Thymus (tissue), 11 donors: ENCODE measurements around the gene HERC4. TPM values are rescaled to one million over a fixed set of nuclear protein-coding genes. Genes with fewer than 3 reads are reported as not detected.
"Not testable (repeated sequence)": the region's sequence is repeated elsewhere in the genome, so short reads cannot be mapped to it uniquely, and the experiment has no call there.

Experiments
- DNase-seq, 9 donors: peaks; one replicate each; pipeline ENCODE4 v3.0.0-alpha.2; 2013; ENCODE audit warnings: low spot score in 9 of 9, low read depth in 6 of 9, missing footprints in 1 of 9
- H3K27ac ChIP-seq, 2 donors: one replicate each; pipeline ENCODE4 v1.5.1; 2013; ENCODE audit warnings: control low read depth in 1 of 2, low read depth in 1 of 2, low read length in 1 of 2, mild to moderate bottlenecking in 1 of 2, moderate library complexity in 1 of 2
- H3K27me3 ChIP-seq, 2 donors: one replicate each; pipeline ENCODE4 v1.5.1; 2013; ENCODE audit warnings: low read length in 1 of 2; ENCODE audit not compliant: control insufficient read depth in 2 of 2, insufficient read depth in 1 of 2
- H3K36me3 ChIP-seq, 2 donors: one replicate each; pipeline ENCODE4 v1.5.1; 2013; ENCODE audit warnings: low read length in 1 of 2, mild to moderate bottlenecking in 1 of 2, moderate library complexity in 1 of 2; ENCODE audit not compliant: control insufficient read depth in 2 of 2, insufficient read depth in 2 of 2
- H3K4me1 ChIP-seq, 2 donors: one replicate each; pipeline ENCODE4 v1.5.1; 2013; ENCODE audit warnings: low read length in 2 of 2; ENCODE audit not compliant: control insufficient read depth in 2 of 2, insufficient read depth in 2 of 2
- H3K4me3 ChIP-seq, 2 donors: one replicate each; pipeline ENCODE4 v1.5.1; 2013; ENCODE audit warnings: low read length in 2 of 2, control low read depth in 1 of 2, mild to moderate bottlenecking in 1 of 2
- H3K9me3 ChIP-seq, 2 donors: one replicate each; pipeline ENCODE4 v1.5.1; 2013; ENCODE audit warnings: low read length in 1 of 2, mild to moderate bottlenecking in 1 of 2; ENCODE audit not compliant: control insufficient read depth in 2 of 2, insufficient read depth in 1 of 2
- WGBS: extraction: QIAGEN DNeasy Blood & Tissue Kit; methylation state at CpG from one replicate; pipeline ENCODE4 v1.1.7; 2013; 5-methylcytosine and 5-hydroxymethylcytosine counted together
- polyA plus RNA-seq: library from polyadenylated mRNA; stranded (reverse); fragments of 200-250 nt; gene quantifications from one replicate; pipeline ENCODE4 v1.2.3, GENCODE V29; 2013
- total RNA-seq: library from RNA; stranded (reverse); fragments of 120-200 nt; gene quantifications from one replicate; pipeline ENCODE4 v1.2.4, GENCODE V29; 2013
- donor health status: healthy.

Gene HERC4
- total and polyA plus RNA-seq, 2 donors, result 25.0 to 35.0 TPM

DNA sequence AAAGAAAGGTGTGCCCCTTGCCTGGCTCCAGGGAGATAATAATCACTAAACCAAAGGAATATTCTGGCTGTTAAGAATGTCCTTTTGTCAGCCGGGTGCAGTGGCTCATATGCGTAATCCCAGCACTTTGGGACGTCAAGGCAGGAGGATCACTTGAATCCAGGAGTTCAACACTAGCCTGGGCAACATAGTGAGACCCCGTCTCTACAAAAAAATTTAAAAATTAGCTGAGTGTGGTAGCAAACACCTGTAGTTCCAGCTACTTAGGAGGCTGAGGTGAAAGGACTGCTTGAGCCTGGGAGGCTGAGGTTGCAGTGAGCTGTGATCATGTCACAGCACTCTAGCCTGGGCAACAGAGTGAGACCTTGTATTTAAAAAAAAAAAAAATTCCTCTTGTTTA is 74.1 kb downstream of the HERC4 start:
- Histone ChIP-seq H3K4me1 (no peaks in the 10 kb centered on the region), H3K4me3 (no peak overlapping the region), H3K27ac (no peak overlapping the region), H3K27me3 (no peaks in the 10 kb centered on the region), H3K36me3 (peaks cover 4 to 6% of the 10 kb centered on the region in 2 donors), H3K9me3 (no peaks in the 10 kb centered on the region)
- 98% methylated on average over 4 of the region's 4 CpGs for WGBS
- no peak for DNase-seq

DNA sequence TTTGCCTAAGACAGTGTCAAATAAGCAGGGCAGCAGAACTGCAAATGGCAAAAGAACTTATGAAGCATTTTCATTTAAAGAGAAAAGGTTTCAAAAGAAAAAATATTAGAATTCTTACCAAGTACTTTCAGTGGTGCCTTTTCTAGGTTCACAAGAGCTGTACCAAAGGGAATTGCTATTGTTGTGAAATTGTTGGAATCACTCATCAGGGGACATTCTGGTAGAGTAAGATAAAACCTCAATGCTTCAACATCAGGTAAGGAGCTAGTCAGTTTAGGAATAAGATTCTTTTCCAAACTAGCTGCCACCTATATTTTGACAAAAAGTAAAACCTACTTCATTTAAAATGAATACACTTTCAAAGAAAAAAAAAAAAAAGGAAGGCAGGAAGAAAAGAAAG is 85.0 kb downstream of the HERC4 start:
- DNase-seq, result no peak
- peaks cover 5 to 14% of the 10 kb centered on the region in 2 donors for H3K36me3 ChIP-seq

DNA sequence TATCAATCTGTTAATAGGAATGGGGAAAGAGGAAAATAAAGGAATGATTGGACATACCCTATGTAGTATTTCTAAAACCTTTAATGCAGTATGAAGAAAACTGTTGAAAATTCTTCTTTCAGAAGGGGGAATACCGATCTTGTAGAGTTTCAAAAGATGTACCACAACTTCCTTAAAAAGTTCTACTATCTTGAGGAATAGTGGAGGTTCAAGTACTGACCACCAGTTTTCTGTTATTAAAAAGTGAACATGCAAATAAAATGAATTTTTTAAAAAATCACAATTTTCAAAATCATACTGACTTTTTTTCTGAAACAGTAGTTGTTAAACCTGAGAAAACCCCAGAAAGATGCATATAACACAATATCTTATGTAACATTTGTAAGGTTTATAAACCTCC is 86.5 kb downstream of the HERC4 start:
- 94% methylated on average over 1 of the region's 1 CpG for WGBS
- H3K4me3 ChIP-seq, result no peak overlapping the region
- no peak overlapping the region for H3K27ac ChIP-seq
- DNase-seq, result no peak
- H3K4me1 ChIP-seq, result no peaks in the 10 kb centered on the region
- no peaks in the 10 kb centered on the region for H3K9me3 ChIP-seq
- H3K36me3 ChIP-seq, result peaks cover 5 to 11% of the 10 kb centered on the region in 2 donors
- H3K27me3 ChIP-seq, result no peaks in the 10 kb centered on the region

More for the DNA sequence above, 85.0 kb downstream of the HERC4 start:
- Histone ChIP-seq H3K9me3 (no peaks in the 10 kb centered on the region), H3K4me1 (no peaks in the 10 kb centered on the region), H3K27ac (no peak overlapping the region), H3K27me3 (no peaks in the 10 kb centered on the region), H3K4me3 (no peak overlapping the region)

GRCh38 chr10:67982603-67983002 is 92.5 kb downstream of the HERC4 start:
- not testable (repeated sequence) for H3K27ac ChIP-seq, H3K4me1 ChIP-seq, H3K4me3 ChIP-seq, H3K27me3 ChIP-seq, DNase-seq, H3K9me3 ChIP-seq
- WGBS, result 93% methylated on average over 8 of the region's 8 CpGs
- peaks cover 7 to 22% of the 10 kb centered on the region in 2 donors for H3K36me3 ChIP-seq

GRCh38 chr10:67978749-67979148 is 96.3 kb downstream of the HERC4 start:
- Histone ChIP-seq H3K4me3 (no peak overlapping the region), H3K36me3 (peaks cover 17 to 31% of the 10 kb centered on the region in 2 donors), H3K9me3 (no peaks in the 10 kb centered on the region), H3K27ac (no peak overlapping the region), H3K4me1 (no peaks in the 10 kb centered on the region), H3K27me3 (no peaks in the 10 kb centered on the region)
- DNase-seq, result no peak
- WGBS, result 97% methylated on average over 5 of the region's 5 CpGs

GRCh38 chr10:67977251-67977650 is 97.8 kb downstream of the HERC4 start:
- DNase-seq, result no peak
- Histone ChIP-seq H3K27ac (no peak overlapping the region), H3K36me3 (peaks cover 17 to 33% of the 10 kb centered on the region in 2 donors), H3K4me3 (no peak overlapping the region), H3K27me3 (no peaks in the 10 kb centered on the region), H3K4me1 (no peaks in the 10 kb centered on the region), H3K9me3 (no peaks in the 10 kb centered on the region)
- 100% methylated on average over 2 of the region's 2 CpGs for WGBS

GRCh38 chr10:67976292-67977245 is 98.5 kb downstream of the HERC4 start:
- Histone ChIP-seq H3K9me3 (peaks cover 0 to 4% of the 10 kb centered on the region in 2 donors), H3K36me3 (peaks cover 20 to 33% of the 10 kb centered on the region in 2 donors), H3K4me3 (no peak overlapping the region), H3K27me3 (no peaks in the 10 kb centered on the region), H3K27ac (no peak overlapping the region), H3K4me1 (no peaks in the 10 kb centered on the region)
- 98% methylated on average over 3 of the region's 3 CpGs for WGBS
- no peak for DNase-seq

- no peaks in the 10 kb centered on the region for H3K27me3 ChIP-seq
- DNase-seq, result no peak
- H3K4me1 ChIP-seq, result no peaks in the 10 kb centered on the region
- WGBS, result 97% methylated on average over 1 of the region's 1 CpG
- H3K9me3 ChIP-seq, result peaks cover 0 to 4% of the 10 kb centered on the region in 2 donors
- no peak overlapping the region for H3K27ac ChIP-seq
- H3K4me3 ChIP-seq, result no peak overlapping the region
- peaks cover 20 to 29% of the 10 kb centered on the region in 2 donors for H3K36me3 ChIP-seq
Observed at GRCh38 chr10:67975871-67976270, 99.2 kb downstream of the HERC4 start.

DNA sequence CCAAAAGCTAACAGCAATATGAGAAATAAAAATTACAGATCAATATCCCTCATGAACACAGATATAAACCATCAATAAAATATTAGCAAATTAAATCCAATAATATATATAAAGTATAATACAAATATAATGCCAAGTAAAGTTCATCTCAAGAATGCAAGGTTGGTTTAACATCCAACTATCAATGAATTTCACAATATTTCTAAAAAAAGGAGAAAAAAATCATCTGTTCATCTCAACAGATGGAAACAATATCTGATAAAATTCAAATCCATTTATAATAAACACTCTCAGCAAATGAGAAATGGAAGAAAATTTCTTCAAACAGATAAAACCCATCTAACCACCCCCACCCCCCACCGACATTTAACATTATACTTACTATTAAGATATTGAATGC is 103.8 kb downstream of the HERC4 start:
- no peak for DNase-seq
- Histone ChIP-seq H3K27me3 (no peaks in the 10 kb centered on the region), H3K27ac (no peak overlapping the region), H3K9me3 (peaks cover 0 to 4% of the 10 kb centered on the region in 2 donors), H3K4me3 (no peak overlapping the region), H3K4me1 (no peaks in the 10 kb centered on the region), H3K36me3 (peaks cover 3 to 10% of the 10 kb centered on the region in 2 donors)
- WGBS, result 99% methylated on average over 1 of the region's 1 CpG
